ENCODE measurements around the gene ACSF3. TPM values are rescaled to one million over a fixed set of nuclear protein-coding genes. Genes with fewer than 3 reads are reported as not detected.
A peak's percentile ranks its signal among the peaks of the same experiment; 100 is the strongest.
"Not testable (repeated sequence)": the region's sequence is repeated elsewhere in the genome, so short reads cannot be mapped to it uniquely, and the experiment has no call there.

The ACSF3 gene
- total RNA-seq, 2 experiments from 2014 or later = 44.4 to 45.3 TPM

- no peaks in the 10 kb centered on the region for H3K9me3 Mint-ChIP-seq
- ChIA-PET CTCF (no interaction called here), POLR2A (interaction anchor here (0.8 kb wide), 1 partner anchor 8 kb away, joined by 3 read pairs; the partner anchor contains the start of gene ACSF3)
- no peak overlapping the region for H3K4me3 Mint-ChIP-seq
- no peak overlapping the region for H3K27ac Mint-ChIP-seq
- H3K36me3 Mint-ChIP-seq (ENCODE audit: low read depth) = no peaks in the 10 kb centered on the region
- peaks cover 11% of the 10 kb centered on the region for H3K27me3 Mint-ChIP-seq
- DNase-seq = no peak
- peaks cover 3% of the 10 kb centered on the region for H3K4me1 Mint-ChIP-seq
Observed at GRCh38 chr16:89085755-89086154, 7.9 kb upstream of the ACSF3 start.

- H3K36me3 Mint-ChIP-seq (ENCODE audit: low read depth) = no peaks in the 10 kb centered on the region
- ChIA-PET CTCF (no interaction called here), POLR2A (no interaction called here)
- no peak overlapping the region for H3K27ac Mint-ChIP-seq
- DNase-seq = no peak
- H3K27me3 Mint-ChIP-seq = peaks cover 18% of the 10 kb centered on the region
- no peaks in the 10 kb centered on the region for H3K9me3 Mint-ChIP-seq
- peaks cover 3% of the 10 kb centered on the region for H3K4me1 Mint-ChIP-seq
- H3K4me3 Mint-ChIP-seq = no peak overlapping the region
Observed at GRCh38 chr16:89087922-89088497, 5.6 kb upstream of the ACSF3 start.

- Mint-ChIP-seq H3K27me3 (peaks cover 18% of the 10 kb centered on the region), H3K9me3 (no peaks in the 10 kb centered on the region), H3K27ac (no peak overlapping the region), H3K4me1 (peaks cover 3% of the 10 kb centered on the region), H3K4me3 (no peak overlapping the region), H3K36me3 (ENCODE audit: low read depth) (no peaks in the 10 kb centered on the region)
- POLR2A ChIA-PET = no interaction called here
- no peak for DNase-seq
- CTCF ChIA-PET = no interaction called here
Observed at GRCh38 chr16:89089120-89089519, 4.5 kb upstream of the ACSF3 start.

DNA sequence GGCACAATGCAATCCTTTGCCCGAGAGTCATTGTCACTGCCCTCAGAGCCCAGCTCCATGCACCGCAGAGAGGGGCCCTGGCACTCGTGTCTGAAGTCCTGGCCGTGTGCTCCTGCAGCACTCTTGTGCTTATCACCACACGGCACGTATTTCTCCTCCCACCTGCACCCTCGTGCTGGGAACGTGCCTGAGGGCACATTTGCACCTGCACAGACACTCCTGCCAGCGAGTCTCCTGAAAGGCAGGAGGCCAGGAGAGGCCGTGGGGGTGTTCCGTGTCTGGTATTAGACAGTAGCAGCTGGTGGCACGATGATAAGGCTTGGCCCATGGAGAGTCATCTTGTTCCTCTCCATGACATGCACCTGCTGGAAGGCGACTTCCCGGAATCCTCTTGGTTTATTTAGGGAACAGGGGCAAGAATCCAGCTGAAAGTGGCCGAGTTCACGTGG is 3.4 kb upstream of the ACSF3 start:
- POLR2A ChIA-PET = no interaction called here
- no peak for DNase-seq
- Mint-ChIP-seq H3K36me3 (ENCODE audit: low read depth) (peaks cover 3% of the 10 kb centered on the region), H3K9me3 (no peaks in the 10 kb centered on the region), H3K27ac (no peak overlapping the region), H3K27me3 (peaks cover 15% of the 10 kb centered on the region), H3K4me3 (no peak overlapping the region), H3K4me1 (peaks cover 11% of the 10 kb centered on the region)
- CTCF ChIA-PET = no interaction called here

DNA sequence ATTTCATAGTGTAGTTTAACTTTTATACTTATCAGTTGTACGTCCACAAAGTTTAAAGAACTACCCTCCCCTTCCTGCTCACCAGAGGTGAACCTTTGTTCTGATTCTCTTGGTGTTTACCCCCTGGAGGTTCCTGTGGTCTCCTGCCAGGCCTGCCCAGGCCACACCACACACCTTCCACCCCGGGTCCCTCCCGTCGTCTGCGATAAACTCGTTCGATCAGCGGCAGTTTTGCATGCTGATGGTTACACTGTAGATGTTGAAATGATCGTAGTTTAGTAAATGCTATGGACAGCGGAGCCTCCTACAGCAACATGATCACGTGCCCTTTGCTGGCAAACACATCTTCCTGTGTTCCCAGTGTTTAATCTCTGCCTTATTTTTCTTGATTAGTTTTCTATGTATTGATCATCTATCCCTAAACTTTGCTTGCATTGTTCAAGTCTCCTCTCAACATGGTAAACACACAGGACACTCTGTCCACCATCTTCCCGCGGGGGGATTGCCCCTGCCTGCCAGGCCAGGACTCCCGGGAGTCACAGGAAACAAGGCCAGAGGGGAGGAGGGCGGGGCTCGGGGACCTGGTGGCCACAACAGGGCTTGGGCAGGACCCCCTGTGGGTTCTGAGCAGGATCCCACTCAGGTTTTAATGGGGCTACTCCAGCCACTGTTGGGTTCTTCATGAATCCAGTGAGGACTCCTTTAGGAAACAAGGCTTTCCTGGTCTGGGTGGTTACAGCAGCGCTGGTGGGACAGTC is 2.8 kb upstream of the ACSF3 start:
- no peak overlapping the region for H3K4me3 Mint-ChIP-seq
- POLR2A ChIA-PET = no interaction called here
- peaks cover 3% of the 10 kb centered on the region for H3K36me3 Mint-ChIP-seq (ENCODE audit: low read depth)
- CTCF ChIA-PET = no interaction called here
- H3K4me1 Mint-ChIP-seq = peaks cover 17% of the 10 kb centered on the region
- H3K9me3 Mint-ChIP-seq = no peaks in the 10 kb centered on the region
- no peak for DNase-seq
- H3K27me3 Mint-ChIP-seq = peaks cover 15% of the 10 kb centered on the region
- no peak overlapping the region for H3K27ac Mint-ChIP-seq

- DNase-seq = no peak
- no peaks in the 10 kb centered on the region for H3K9me3 Mint-ChIP-seq
- H3K27ac Mint-ChIP-seq = no peak overlapping the region
- H3K27me3 Mint-ChIP-seq = peaks cover 15% of the 10 kb centered on the region
- peaks cover 12% of the 10 kb centered on the region for H3K36me3 Mint-ChIP-seq (ENCODE audit: low read depth)
- ChIA-PET POLR2A (no interaction called here), CTCF (no interaction called here)
- peaks cover 28% of the 10 kb centered on the region for H3K4me1 Mint-ChIP-seq
- peak overlapping the region; percentile 31 for H3K4me3 Mint-ChIP-seq
Observed at GRCh38 chr16:89092013-89092412, 1.6 kb upstream of the ACSF3 start.

DNA sequence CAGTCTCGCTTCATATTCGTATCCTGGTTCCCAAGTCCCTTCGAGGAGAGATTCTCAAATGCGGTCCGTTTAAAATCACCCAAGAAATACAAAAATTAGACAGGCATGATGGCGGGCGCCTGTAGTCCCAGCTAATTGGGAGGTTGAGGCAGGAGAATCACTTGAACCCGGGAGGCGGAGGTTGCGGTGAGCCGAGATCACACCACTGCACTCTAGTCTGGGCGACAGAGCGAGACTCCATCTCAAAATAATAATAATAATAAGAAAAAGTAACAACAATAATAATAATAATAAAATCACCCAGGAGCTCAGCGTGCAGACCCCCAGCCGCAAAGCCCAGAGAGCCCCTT is 425 bp upstream of the ACSF3 start:
- H3K4me1 Mint-ChIP-seq = peaks cover 41% of the 10 kb centered on the region
- not testable (repeated sequence) for DNase-seq, H3K9me3 Mint-ChIP-seq
- peak overlapping the region; percentile 68 for H3K27ac Mint-ChIP-seq
- peak overlapping the region; percentile 71 for H3K4me3 Mint-ChIP-seq
- H3K27me3 Mint-ChIP-seq = peaks cover 15% of the 10 kb centered on the region
- CTCF ChIA-PET = interaction anchor here (0.6 kb wide), 1 partner anchor 9 kb away, joined by 3 read pairs; no protein-coding TSS in a partner anchor
- POLR2A ChIA-PET = interaction anchor here (0.6 to 1.9 kb wide), 17 partner anchors 8 to 522 kb away, joined by 3 to 26 read pairs (median 5); partner anchors contain the start of genes APRT and ZNF778
- peaks cover 17% of the 10 kb centered on the region for H3K36me3 Mint-ChIP-seq (ENCODE audit: low read depth)

DNA sequence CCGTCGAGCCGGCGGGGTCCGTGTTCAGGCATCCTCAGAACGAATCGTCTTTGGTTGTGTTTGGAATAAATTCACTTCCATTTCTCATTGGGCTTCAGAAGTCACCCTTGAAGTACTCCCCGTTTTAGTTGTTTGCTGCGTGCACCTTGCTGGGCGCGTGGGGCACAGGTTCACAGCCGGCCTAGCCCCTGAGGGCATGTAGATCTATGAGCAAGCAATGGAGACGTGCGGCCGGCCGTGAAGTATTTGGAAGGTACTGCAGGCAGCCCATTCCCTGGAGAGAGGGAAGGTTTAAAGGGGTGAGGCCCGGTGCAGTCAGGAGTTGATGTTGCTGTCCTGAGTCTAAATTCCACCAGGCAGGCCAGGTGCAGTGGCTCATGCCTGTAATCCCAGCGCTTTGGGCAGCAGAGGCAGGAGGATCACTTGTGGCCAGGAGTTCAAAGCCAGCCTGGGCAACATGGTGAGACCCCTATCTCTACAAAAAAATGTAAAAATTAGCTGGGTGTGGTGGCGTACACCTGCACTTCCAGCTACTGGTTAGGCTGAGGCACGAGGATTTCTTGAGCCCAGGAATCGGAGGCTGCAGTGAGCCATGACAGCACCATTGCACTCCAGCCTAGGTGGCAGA is 714 bp downstream of the ACSF3 start:
- Mint-ChIP-seq H3K27ac (peak overlapping the region; percentile 86), H3K9me3 (no peaks in the 10 kb centered on the region), H3K27me3 (peaks cover 15% of the 10 kb centered on the region), H3K4me3 (peak overlapping the region; percentile 92), H3K36me3 (ENCODE audit: low read depth) (peaks cover 20% of the 10 kb centered on the region), H3K4me1 (peaks cover 52% of the 10 kb centered on the region)
- ChIA-PET CTCF (no interaction called here), POLR2A (interaction anchor here (0.5 to 1.9 kb wide), 22 partner anchors 9 to 524 kb away, joined by 3 to 26 read pairs (median 4); partner anchors contain the start of genes APRT, TRAPPC2L and ZNF778)
- peak; percentile 31 for DNase-seq

- ChIA-PET POLR2A (interaction anchor here (0.5 to 1.9 kb wide), 7 partner anchors 10 to 75 kb away, joined by 3 to 8 read pairs (median 3); no protein-coding TSS in a partner anchor), CTCF (no interaction called here)
- no peaks in the 10 kb centered on the region for H3K9me3 Mint-ChIP-seq
- H3K4me1 Mint-ChIP-seq = peaks cover 57% of the 10 kb centered on the region
- peak overlapping the region; percentile 86 for H3K27ac Mint-ChIP-seq
- peaks cover 23% of the 10 kb centered on the region for H3K36me3 Mint-ChIP-seq (ENCODE audit: low read depth)
- no peak for DNase-seq
- H3K4me3 Mint-ChIP-seq = peak overlapping the region; percentile 92
- H3K27me3 Mint-ChIP-seq = peaks cover 10% of the 10 kb centered on the region
Observed at GRCh38 chr16:89094880-89095258, 1.2 kb downstream of the ACSF3 start.

- Mint-ChIP-seq H3K27me3 (peaks cover 9% of the 10 kb centered on the region), H3K36me3 (ENCODE audit: low read depth) (peaks cover 26% of the 10 kb centered on the region), H3K4me1 (peaks cover 62% of the 10 kb centered on the region), H3K27ac (peak overlapping the region; percentile 86), H3K9me3 (no peaks in the 10 kb centered on the region), H3K4me3 (peak overlapping the region; percentile 92)
- DNase-seq = no peak
- ChIA-PET POLR2A (no interaction called here), CTCF (no interaction called here)
Observed at GRCh38 chr16:89095491-89095951, 1.9 kb downstream of the ACSF3 start.

DNA sequence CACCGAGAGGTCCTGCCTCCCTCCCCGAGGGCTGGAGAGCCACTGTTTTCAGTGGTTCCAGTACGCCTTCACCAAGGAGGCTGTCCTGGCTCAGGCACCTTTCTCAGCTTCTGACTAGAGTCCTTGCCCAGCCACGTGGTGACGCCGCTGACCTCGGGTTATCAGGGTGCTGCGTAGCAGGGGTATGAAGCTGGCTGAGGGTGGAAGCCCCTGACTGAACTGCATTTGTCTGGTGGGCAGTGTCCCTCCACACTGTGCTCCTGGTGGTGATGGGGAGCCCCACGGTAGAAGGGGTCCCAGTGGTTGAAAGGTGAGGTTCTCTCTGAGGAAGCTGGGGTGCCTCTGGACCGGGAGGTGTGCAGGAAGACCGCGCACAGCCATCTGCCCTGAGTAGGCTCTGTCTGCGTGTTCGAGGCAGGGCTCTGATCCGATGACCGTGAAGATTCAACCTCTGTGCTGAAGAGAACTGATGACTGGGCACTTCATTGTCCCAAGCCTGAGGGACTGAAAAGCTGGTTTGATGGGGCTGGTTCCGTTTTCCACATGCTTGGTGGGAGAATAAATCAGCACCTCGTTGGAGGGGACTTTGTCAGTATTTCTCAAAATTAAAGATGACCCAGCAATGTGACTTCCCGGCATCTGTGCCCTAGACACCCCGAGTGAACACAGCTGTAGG is 2.5 kb downstream of the ACSF3 start:
- Mint-ChIP-seq H3K27ac (peak overlapping the region; percentile 88), H3K9me3 (no peaks in the 10 kb centered on the region), H3K4me3 (peak overlapping the region; percentile 44), H3K4me1 (peaks cover 66% of the 10 kb centered on the region), H3K27me3 (peaks cover 4% of the 10 kb centered on the region), H3K36me3 (ENCODE audit: low read depth) (peaks cover 30% of the 10 kb centered on the region)
- no peak for DNase-seq
- POLR2A ChIA-PET = interaction anchor here (1.1 to 2.4 kb wide), 2 partner anchors 19 to 315 kb away, joined by 3 to 17 read pairs; no protein-coding TSS in a partner anchor
- CTCF ChIA-PET = interaction anchor here (1.2 to 1.4 kb wide), 2 partner anchors 20 to 190 kb away, joined by 3 read pairs; no protein-coding TSS in a partner anchor

DNA sequence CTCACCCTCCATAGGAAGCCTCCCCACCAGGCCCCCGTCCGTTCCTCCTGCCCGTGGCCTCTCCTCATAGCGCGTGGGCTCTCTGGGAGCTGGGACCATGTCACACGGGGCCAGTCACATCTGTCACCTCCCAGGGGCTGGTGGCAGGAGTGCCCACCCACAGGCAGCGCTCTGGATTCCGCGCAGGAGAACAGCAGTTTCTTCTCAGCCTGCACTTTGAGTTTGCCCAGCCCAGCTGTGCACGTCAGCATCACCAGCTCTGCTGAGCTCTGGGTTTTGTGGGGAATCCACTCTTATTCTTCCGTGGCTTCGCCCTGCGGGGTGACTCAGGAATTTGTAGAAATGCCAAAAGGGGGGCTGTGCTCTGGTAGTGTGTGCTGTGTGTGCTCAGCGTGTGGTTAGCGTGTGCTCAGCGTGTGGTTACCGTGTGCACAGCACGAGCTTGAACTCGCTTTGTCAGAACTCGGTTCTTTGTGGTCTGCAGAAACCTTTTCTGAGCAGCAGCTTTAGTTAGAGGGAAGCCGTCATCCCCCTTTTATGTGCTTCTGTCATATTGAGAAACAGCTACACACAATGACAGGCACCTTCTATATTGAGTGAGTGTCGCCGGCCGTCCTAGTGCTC is 3.2 kb downstream of the ACSF3 start:
- ChIA-PET POLR2A (interaction anchor here (0.9 to 2.4 kb wide), 4 partner anchors 19 to 315 kb away, joined by 3 to 17 read pairs (median 3); no protein-coding TSS in a partner anchor), CTCF (interaction anchor here (1.1 to 1.4 kb wide), 3 partner anchors 19 to 240 kb away, joined by 3 read pairs; no protein-coding TSS in a partner anchor)
- Mint-ChIP-seq H3K9me3 (no peaks in the 10 kb centered on the region), H3K27me3 (no peaks in the 10 kb centered on the region), H3K4me1 (peaks cover 73% of the 10 kb centered on the region), H3K36me3 (ENCODE audit: low read depth) (peaks cover 37% of the 10 kb centered on the region), H3K27ac (peak overlapping the region; percentile 88), H3K4me3 (peak overlapping the region; percentile 44)
- DNase-seq = peak; percentile 55
